GM19193 (cell line): Measurements from ENCODE around the gene SOX1.

Experiments
- POLR2A ChIP-seq: IDR thresholded peaks from 4 replicates; pipeline ENCODE4 v1.6.1; 2011; ENCODE audit not compliant: insufficient read depth, insufficient read length; ENCODE audit errors: extremely low read depth

The SOX1 gene

DNA sequence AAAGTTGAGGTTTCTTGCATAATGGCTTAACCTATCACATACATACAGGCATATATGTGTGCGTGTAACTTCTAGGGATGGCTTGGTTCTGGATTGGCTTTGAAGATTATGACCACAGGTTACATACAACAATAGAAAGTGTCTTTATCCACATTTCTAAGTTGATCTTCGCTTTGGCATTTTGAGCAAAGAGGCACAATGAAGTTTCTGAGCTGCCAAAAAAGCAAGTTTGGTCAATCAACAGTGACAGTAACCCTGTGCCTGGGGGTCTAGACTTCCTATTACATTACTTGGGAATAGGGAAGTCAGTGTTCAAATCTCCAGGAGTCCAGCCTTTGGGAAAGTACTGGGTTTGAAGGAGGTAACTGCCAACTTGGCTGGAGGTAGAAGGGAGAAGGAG, 3.1 kb upstream of the SOX1 start:
- no peak for TF ChIP-seq POLR2A

DNA sequence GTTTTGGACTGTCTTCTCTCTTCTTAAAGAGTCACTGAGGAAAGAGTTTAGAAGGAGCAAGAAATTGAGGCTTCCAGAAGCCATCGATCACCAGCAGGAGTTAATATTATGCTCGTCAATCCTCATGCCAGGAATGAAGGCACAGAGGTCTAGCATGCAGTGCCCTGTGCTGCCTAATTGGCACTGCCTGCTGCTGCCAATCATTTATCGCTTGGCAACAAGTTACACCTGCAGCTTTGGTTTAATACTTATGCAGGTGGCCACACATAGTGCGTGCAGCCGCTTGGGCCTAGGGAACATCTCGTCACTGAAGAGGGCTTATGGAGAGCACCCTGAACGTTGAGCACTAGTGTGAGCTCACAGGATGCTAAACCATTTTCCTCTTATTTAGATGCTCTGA, 2.7 kb upstream of the SOX1 start:
- no peak for TF ChIP-seq POLR2A

DNA sequence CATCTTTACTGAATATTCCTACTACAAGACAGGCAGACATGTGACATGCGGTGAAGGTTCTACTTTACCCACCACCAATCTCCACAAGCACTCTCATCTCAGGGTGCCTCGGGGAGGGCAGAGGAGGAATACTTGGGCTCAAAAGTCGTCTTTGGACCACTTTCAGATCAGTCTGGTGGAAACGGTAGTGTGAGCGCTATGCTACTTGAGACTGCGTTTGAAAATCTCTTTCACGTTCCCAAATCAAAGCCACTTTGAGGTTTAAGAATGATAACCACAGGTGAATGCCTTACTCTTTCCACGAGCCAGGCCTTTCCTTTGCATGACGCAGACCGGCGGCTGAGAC, 1.5 kb upstream of the SOX1 start:
- no peak for TF ChIP-seq POLR2A

DNA sequence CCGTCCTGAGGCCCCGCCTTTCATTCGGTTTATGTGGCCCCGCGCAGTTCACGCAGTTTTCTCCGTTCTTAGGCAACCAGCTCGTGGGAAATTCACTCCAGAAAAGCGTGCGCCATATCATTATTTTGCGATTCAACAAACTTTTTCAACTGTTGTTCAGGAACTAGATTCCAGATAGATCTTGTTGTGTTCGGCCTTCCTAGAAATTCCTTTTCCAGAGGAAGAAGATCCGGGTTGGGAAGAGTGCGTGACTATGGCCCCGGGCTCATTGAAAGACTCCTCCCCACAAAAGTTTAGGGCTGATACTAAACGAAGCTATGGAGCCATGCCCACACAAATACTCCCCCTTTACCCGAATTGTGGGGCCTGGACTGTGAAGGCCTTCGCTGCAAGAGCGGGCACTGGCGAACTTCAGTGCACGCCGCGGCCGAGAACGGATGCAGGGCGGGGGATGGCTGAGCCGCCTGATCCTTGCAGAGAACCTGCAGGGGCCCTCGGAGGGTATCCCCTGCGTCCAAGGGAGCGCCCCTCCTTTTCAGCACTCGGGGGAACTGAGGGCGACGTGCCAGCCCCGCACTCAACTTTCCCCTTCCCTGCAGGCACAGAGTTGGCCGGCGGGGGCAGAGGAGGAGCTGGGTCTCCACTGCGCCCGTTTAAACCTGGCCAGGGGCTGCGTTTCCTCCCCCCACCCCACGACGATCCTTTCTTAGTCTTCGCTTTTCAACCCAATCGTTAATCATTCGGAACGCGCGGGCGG, 904 bp upstream of the SOX1 start:
- TF ChIP-seq POLR2A = no peak

GRCh38 chr13:112066624-112067004, 335 bp upstream of the SOX1 start:
- TF ChIP-seq POLR2A = no peak

DNA sequence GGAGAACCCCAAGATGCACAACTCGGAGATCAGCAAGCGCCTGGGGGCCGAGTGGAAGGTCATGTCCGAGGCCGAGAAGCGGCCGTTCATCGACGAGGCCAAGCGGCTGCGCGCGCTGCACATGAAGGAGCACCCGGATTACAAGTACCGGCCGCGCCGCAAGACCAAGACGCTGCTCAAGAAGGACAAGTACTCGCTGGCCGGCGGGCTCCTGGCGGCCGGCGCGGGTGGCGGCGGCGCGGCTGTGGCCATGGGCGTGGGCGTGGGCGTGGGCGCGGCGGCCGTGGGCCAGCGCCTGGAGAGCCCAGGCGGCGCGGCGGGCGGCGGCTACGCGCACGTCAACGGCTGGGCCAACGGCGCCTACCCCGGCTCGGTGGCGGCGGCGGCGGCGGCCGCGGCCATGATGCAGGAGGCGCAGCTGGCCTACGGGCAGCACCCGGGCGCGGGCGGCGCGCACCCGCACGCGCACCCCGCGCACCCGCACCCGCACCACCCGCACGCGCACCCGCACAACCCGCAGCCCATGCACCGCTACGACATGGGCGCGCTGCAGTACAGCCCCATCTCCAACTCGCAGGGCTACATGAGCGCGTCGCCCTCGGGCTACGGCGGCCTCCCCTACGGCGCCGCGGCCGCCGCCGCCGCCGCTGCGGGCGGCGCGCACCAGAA, 1.1 kb downstream of the SOX1 start:
- TF ChIP-seq POLR2A = no peak

DNA sequence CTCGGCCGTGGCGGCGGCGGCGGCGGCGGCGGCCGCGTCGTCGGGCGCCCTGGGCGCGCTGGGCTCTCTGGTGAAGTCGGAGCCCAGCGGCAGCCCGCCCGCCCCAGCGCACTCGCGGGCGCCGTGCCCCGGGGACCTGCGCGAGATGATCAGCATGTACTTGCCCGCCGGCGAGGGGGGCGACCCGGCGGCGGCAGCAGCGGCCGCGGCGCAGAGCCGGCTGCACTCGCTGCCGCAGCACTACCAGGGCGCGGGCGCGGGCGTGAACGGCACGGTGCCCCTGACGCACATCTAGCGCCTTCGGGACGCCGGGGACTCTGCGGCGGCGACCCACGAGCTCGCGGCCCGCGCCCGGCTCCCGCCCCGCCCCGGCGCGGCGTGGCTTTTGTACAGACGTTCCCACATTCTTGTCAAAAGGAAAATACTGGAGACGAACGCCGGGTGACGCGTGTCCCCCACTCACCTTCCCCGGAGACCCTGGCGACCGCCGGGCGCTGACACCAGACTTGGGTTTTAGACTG, 1.7 kb downstream of the SOX1 start:
- TF ChIP-seq POLR2A = no peak

- TF ChIP-seq POLR2A = no peak
Observed at GRCh38 chr13:112069061-112069844, 2.3 kb downstream of the SOX1 start.

- TF ChIP-seq POLR2A = no peak
Observed at GRCh38 chr13:112069845-112070251, 2.9 kb downstream of the SOX1 start.

- no peak for TF ChIP-seq POLR2A
Observed at GRCh38 chr13:112071102-112071722, 4.3 kb downstream of the SOX1 start.

DNA sequence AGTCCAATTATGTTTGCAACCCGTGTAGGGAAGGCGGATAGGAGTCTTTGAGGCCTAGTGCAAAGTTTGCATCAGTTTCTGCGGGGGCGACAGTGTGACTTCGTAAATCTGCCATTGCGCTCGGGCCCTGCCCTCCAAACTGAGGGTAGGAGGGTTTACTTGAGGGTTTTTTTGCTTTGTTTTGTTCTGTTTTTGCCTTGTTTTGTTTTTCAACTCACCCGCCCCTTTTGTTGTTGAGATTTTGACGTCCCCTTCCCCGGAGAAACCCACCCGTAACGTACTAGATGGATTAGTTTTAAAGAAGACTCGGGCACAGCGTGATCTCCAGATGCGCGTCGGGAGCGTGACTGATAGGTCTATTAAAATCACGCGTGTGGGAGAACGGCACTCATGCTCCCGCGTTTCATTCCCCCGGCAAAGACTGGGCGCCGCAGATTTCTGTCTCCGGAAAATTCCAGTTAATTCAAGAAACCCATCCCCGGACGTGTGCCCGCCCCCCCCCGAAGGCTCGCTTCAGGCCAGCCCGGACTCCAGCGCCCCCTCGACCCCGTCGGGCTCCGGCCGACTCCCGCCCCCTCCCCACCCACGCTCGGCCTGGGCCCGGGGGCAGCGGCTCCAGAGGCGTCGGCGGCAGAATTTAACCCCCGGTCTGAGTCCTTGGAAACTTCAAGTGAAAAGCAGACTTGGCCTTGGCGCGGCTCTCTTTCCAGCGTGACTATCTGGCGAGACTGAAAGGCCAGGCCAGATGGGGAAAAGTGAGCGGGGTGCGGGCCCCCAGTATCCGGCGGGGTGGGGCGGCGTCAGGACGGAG, 5.0 kb downstream of the SOX1 start:
- TF ChIP-seq POLR2A = no peak

- TF ChIP-seq POLR2A = no peak
Observed at GRCh38 chr13:112072534-112073244, 5.7 kb downstream of the SOX1 start.

- TF ChIP-seq POLR2A = no peak
Observed at GRCh38 chr13:112073245-112074138, 6.5 kb downstream of the SOX1 start.
